Skeletal muscle tissue (tissue), 4 donors: ENCODE results near the gene DEPDC5. TPM values are rescaled to one million over a fixed set of nuclear protein-coding genes. Genes with fewer than 3 reads are reported as not detected.
"Not testable (repeated sequence)": the region's sequence is repeated elsewhere in the genome, so short reads cannot be mapped to it uniquely, and the experiment has no call there.

Experiments
- H3K27ac ChIP-seq: one replicate; pipeline ENCODE4 v1.7.0; 2013; ENCODE audit warnings: mild to moderate bottlenecking, low read depth, low read length, inconsistent platforms
- H3K27me3 ChIP-seq, 3 donors: one replicate each; pipeline ENCODE4 v1.7.0; 2013; ENCODE audit warnings: low read length in 3 of 3; ENCODE audit not compliant: control insufficient read depth in 3 of 3, insufficient read depth in 3 of 3
- H3K36me3 ChIP-seq, 3 donors: one replicate each; pipeline ENCODE4 v1.7.0; 2013; ENCODE audit warnings: low read length in 3 of 3; ENCODE audit not compliant: control insufficient read depth in 3 of 3, insufficient read depth in 3 of 3
- H3K4me1 ChIP-seq, 3 donors: one replicate each; pipeline ENCODE4 v1.7.0; 2013; ENCODE audit warnings: low read length in 3 of 3, mild to moderate bottlenecking in 3 of 3; ENCODE audit not compliant: control insufficient read depth in 3 of 3, insufficient read depth in 3 of 3
- H3K4me3 ChIP-seq, 3 donors: one replicate each; pipeline ENCODE4 v1.7.0; 2013; ENCODE audit warnings: low read length in 3 of 3
- H3K9ac ChIP-seq, 3 donors: one replicate each; pipeline ENCODE4 v1.7.0; 2013; ENCODE audit warnings: low read length in 3 of 3, mild to moderate bottlenecking in 3 of 3, moderate library complexity in 2 of 3, low read depth in 1 of 3
- H3K9me3 ChIP-seq, 3 donors: one replicate each; pipeline ENCODE4 v1.7.0; 2013; ENCODE audit warnings: low read length in 3 of 3; ENCODE audit not compliant: control insufficient read depth in 3 of 3
- total RNA-seq: library from RNA; depleted of rRNA; stranded (reverse); fragments of >200 nt; gene quantifications from one replicate; pipeline ENCODE4 v1.2.3, GENCODE V29; 2014
- donor health status: Osteomylitis.

The DEPDC5 gene
- total RNA-seq, 1 donor from 2014 or later: 14.1 TPM

DNA sequence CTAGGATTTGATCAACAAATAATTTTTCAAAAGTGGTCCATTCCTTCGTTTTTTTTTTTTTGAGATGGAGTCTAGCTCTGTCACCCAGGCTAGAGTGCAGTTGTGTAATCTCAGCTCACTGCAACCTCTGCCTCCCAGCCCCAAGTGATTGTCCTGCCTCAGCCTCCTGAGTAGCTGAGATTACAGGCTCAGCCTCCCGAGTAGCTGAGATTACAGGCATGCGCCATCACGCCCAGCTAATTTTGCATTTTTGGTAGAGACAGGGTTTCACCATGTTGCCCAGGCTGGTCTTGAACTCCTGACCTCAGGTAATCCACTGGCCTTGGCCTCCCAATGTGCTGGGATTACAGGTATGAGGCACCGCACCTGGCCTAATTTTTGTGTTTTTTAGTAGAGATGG lies 5.0 kb downstream of the DEPDC5 start:
- not testable (repeated sequence) for H3K27me3 ChIP-seq, H3K4me3 ChIP-seq, H3K27ac ChIP-seq, H3K9me3 ChIP-seq, H3K9ac ChIP-seq
- H3K4me1 ChIP-seq: peaks cover 7 to 13% (median 8%) of the 10 kb centered on the region in 3 donors
- peaks cover 3 to 18% (median 13%) of the 10 kb centered on the region in 3 donors for H3K36me3 ChIP-seq

DNA sequence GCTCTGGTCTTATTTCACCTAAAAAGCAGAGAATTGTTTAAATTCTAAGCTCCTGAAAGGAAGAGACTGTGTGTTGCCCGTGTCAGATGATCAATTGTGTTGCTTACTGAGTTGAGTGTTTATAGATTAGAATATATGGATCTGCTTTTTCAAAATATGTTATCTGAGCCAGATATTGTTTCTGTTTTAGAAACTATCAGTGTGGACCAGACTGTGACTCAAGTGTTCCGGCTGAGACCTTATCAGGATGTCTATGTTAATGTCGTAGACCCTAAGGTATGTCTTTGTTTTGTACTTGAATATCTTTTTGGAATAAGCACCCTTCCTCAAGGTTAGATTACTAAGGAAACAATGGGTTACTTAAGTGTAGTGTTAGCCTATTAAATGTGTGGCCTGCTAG lies 11.0 kb downstream of the DEPDC5 start:
- peaks cover 15 to 42% (median 29%) of the 10 kb centered on the region in 3 donors for H3K36me3 ChIP-seq
- H3K4me3 ChIP-seq: no peak overlapping the region
- H3K27me3 ChIP-seq: no peaks in the 10 kb centered on the region
- no peaks in the 10 kb centered on the region for H3K4me1 ChIP-seq
- no peaks in the 10 kb centered on the region for H3K9me3 ChIP-seq
- no peak overlapping the region for H3K27ac ChIP-seq
- no peak overlapping the region for H3K9ac ChIP-seq

DNA sequence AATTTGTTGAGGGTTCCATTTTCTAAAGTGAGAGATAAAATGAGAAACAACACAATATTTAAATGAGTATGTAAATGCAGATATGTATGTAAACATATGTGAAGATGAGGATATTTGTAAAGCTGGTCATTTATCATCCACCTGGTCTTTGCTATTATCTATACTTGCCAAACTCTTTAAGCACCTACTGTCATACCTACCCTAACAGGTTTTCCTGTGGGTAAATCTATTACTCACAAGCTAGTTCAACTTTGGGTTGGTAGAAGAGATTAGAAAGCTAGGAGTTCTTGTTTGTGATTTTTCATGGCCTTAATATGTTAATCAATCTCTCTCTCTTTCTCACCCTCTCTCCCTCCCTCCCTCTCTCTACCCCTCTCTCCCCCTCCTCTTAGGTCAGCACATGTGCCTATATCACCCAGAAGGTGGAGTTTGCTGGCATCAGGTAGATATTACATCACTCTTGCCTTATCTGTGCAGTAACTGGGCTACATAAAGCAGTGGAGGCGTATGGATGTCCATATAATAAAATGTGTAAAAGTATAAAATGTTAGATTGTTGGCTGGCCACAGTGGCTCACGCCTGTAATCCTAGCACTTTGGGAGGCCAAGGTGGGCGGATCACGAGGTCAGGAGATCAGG lies 14.7 kb downstream of the DEPDC5 start:
- Histone ChIP-seq H3K27me3 (no peaks in the 10 kb centered on the region), H3K9me3 (no peaks in the 10 kb centered on the region)

DNA sequence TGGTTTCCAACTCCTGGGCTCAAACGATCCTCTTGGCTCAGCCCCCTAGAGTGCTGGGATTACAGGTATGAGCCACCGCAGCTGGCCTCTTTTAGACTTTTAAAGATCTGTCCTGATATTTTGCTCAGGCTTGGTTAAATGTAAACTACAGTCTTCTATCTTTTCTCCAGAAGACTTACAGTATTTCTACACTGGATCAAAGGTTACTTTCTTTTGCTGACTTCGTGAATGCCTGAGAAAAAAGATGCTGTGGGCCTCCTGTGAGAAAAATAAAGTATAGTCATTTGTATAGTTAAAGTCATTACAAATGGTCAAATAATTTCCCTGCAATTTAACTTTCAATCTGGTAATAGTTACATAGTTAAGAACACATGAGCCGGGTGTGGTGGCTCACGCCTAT lies 19.6 kb downstream of the DEPDC5 start:
- Histone ChIP-seq H3K9ac (no peak overlapping the region), H3K36me3 (peaks cover 22 to 32% (median 29%) of the 10 kb centered on the region in 3 donors), H3K27me3 (no peaks in the 10 kb centered on the region), H3K27ac (no peak overlapping the region), H3K4me3 (no peak overlapping the region), H3K9me3 (no peaks in the 10 kb centered on the region), H3K4me1 (no peaks in the 10 kb centered on the region)

More for the DNA sequence above, 14.7 kb downstream of the DEPDC5 start:
- peaks cover 23 to 41% (median 35%) of the 10 kb centered on the region in 3 donors for H3K36me3 ChIP-seq
- no peak overlapping the region for H3K4me3 ChIP-seq
- H3K27ac ChIP-seq: no peak overlapping the region
- no peaks in the 10 kb centered on the region for H3K4me1 ChIP-seq
- no peak overlapping the region for H3K9ac ChIP-seq

DNA sequence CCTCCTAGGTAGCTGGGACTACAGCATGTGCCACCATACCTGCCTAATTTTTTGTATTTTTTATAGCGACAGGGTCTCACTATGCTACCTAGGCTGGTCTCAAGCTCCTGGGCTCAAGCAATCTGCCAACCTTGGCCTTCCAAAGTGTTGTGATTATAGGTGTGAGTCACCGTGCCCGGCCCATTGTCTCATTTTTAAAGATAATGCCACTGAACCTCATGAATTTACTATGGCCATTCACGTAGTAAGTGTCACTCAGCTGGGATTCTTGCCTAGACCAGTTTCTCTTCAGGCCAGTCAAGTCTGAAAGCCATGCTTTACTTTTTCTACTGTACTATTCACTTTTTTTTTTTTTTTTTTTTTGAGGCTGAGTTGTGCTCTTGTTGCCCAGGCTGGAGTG lies 22.4 kb downstream of the DEPDC5 start:
- Histone ChIP-seq H3K9me3 (no peaks in the 10 kb centered on the region), H3K4me3 (no peak overlapping the region), H3K36me3 (peaks cover 30 to 44% (median 42%) of the 10 kb centered on the region in 3 donors), H3K27ac (no peak overlapping the region), H3K9ac (no peak overlapping the region), H3K4me1 (no peaks in the 10 kb centered on the region), H3K27me3 (no peaks in the 10 kb centered on the region)

DNA sequence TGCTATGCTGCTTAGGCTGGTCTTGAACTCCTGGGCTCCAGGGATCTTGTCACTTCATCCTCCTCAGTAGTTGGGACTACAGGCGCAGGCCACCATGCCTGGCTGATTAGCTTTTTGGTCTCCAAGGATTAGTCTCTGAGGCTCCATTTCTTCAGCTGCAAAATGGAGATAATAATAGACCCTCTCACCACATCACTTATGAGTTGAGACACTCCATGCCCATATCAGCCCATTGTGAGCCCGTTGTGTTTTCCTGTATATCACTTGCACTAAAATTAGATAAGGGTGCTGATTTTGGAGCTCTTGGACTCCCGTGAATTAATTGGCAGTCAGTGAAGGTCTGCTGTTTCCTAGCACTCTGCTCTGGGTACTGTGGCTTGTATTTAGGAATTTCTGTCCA lies 36.0 kb downstream of the DEPDC5 start:
- H3K4me1 ChIP-seq: no peaks in the 10 kb centered on the region
- H3K36me3 ChIP-seq: peaks cover 4 to 15% (median 8%) of the 10 kb centered on the region in 3 donors

DNA sequence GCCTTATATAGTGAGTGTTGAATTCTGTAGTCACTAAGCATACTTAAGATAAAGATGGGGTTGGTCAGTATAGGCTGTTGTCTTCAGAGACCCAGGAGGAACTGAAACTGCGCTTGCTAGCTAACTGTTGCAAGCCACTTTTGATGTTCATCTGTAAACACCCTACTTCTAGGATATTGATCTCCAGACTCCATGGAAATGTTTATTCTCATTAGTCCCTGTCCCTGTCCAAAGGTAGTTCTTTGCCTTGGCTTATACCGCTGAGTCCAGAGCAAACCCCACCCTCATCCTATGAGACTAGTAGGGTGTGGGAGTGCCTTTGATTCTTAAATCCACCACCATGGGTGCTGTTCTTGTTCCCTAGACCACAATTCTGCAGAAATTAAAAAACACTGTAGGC lies 36.4 kb downstream of the DEPDC5 start:
- no peaks in the 10 kb centered on the region for H3K4me1 ChIP-seq
- peaks cover 4 to 11% (median 4%) of the 10 kb centered on the region in 3 donors for H3K36me3 ChIP-seq
- H3K9me3 ChIP-seq: no peaks in the 10 kb centered on the region
- no peaks in the 10 kb centered on the region for H3K27me3 ChIP-seq
- no peak overlapping the region for H3K9ac ChIP-seq
- H3K27ac ChIP-seq: no peak overlapping the region
- H3K4me3 ChIP-seq: no peak overlapping the region

More for the DNA sequence above, 36.0 kb downstream of the DEPDC5 start:
- H3K4me3 ChIP-seq: no peak overlapping the region
- no peak overlapping the region for H3K9ac ChIP-seq
- H3K9me3 ChIP-seq: no peaks in the 10 kb centered on the region
- H3K27ac ChIP-seq: no peak overlapping the region
- no peaks in the 10 kb centered on the region for H3K27me3 ChIP-seq

DNA sequence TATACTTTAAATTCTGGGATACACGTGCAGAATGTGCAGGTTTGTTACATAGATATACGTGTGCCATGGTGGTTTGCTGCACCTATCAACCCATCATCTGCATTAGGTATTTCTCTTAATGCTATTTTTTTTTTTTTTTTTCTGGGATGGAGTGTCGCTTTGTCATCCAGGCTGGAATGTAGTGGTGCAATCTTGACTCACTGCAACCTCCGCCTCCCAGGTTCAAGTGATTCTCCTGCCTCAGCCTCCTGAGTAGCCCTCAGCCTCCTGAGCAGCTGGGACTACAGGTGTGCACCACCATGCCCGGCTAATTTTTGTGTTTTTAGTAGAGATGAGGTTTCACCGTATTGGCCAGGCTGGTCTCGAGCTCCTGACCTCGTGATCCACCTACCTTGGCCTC lies 45.5 kb downstream of the DEPDC5 start:
- H3K9me3 ChIP-seq, H3K9ac ChIP-seq, H3K4me1 ChIP-seq, H3K27me3 ChIP-seq, H3K27ac ChIP-seq, H3K4me3 ChIP-seq: not testable (repeated sequence)
- peaks cover 26 to 49% (median 46%) of the 10 kb centered on the region in 3 donors for H3K36me3 ChIP-seq

DNA sequence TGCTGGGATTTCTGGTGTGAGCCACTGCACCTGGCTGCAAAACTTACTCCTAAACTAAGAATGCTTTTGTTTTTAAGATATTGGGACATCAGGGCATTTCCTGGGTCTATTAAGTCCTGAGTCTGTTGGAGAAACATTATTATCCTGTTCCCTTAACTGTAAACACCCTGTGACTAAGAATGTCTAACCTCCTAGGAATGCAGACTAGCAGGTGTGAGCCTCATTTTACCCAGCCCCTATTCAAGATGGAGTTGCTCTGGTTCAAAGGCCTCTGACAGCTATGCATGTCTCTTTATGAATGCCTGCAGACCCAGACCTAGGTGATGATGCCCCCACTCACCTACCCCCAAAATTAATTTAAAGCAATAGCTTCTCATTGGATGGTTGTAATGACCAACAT lies 46.2 kb downstream of the DEPDC5 start:
- H3K9ac ChIP-seq: no peak overlapping the region
- H3K27me3 ChIP-seq: no peaks in the 10 kb centered on the region
- H3K36me3 ChIP-seq: peaks cover 29 to 56% (median 53%) of the 10 kb centered on the region in 3 donors
- H3K27ac ChIP-seq: no peak overlapping the region
- H3K9me3 ChIP-seq: no peaks in the 10 kb centered on the region
- no peak overlapping the region for H3K4me3 ChIP-seq
- no peaks in the 10 kb centered on the region for H3K4me1 ChIP-seq

DNA sequence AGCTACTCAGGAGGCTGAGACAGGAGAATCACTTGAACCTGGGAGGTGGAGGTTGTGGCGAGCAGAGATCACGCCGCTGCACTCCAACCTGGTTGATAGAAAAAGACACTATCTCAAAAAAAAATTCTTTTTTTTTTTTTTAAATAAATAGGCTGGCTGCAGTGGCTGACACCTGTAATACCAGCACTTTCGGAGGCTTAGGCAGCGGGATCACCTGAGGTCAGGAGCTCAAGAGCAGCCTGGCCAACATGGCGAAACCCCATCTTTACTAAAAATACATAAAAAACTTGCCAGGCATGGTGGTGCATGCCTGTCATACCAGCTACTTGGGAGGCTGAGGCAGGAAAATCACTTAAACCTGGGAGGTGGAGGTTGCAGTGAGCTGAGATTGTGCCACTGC lies 47.0 kb downstream of the DEPDC5 start:
- not testable (repeated sequence) for H3K27me3 ChIP-seq, H3K4me1 ChIP-seq, H3K9ac ChIP-seq, H3K27ac ChIP-seq, H3K9me3 ChIP-seq, H3K4me3 ChIP-seq
- peaks cover 35 to 61% (median 61%) of the 10 kb centered on the region in 3 donors for H3K36me3 ChIP-seq
